SK-N-SH treated with all-trans-retinoic acid at 6 μM for 48 hours (cell line): ENCODE results near the gene CHSY1.

Experiments used
- TF ChIP-seq, protein P1 (sequence below): fragments of 250-450 bp; sonication (Bioruptor Pico); IDR thresholded peaks from 2 replicates; pipeline ENCODE4 v1.5.1; 2020; ENCODE audit warnings: low read depth, mild to moderate bottlenecking, moderate library complexity
- TF ChIP-seq, protein P2 (sequence below): fragments of 250-450 bp; sonication (Bioruptor Pico); IDR thresholded peaks from 2 replicates; pipeline ENCODE4 v1.5.1; 2021; ENCODE audit warnings: mild to moderate bottlenecking, moderate library complexity

DNA sequence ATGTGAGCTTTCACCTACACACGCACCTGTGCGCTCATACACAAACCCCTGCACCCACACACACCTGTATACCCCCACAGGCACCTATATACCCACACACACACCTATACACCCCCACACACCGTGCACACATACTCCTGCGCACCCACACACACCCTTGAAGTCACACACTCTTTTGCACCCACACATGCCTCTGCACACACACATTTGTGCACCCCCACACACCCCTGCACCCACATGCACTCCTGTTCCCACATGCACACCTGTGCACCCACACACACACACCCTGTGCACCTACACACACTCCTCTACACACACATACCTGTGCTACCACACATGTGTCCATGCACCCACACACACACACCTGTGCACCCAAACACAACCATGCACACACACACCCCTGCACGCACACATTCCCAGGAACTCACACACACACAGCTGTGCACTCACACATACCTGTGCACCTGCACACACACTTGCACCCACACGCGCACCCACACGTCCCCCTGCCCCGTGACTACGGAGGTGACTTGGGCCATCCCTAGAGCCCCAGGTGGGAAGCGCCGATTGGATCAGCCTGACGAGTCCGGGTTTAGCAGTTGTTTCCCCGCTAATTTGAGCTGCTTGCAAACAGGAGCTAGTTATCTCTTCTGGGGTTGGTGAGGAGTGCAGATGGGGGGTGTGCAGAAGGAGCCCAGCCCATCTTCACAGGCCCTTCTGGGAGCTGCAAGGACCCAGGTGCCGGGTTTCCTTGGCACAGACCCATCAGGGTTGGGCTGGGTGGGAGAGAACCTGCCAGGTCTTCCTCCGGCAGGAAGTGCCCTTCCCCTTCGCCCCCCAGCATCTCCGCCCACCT is 97.8 kb downstream of the CHSY1 start:
- TF ChIP-seq, protein P1, sequence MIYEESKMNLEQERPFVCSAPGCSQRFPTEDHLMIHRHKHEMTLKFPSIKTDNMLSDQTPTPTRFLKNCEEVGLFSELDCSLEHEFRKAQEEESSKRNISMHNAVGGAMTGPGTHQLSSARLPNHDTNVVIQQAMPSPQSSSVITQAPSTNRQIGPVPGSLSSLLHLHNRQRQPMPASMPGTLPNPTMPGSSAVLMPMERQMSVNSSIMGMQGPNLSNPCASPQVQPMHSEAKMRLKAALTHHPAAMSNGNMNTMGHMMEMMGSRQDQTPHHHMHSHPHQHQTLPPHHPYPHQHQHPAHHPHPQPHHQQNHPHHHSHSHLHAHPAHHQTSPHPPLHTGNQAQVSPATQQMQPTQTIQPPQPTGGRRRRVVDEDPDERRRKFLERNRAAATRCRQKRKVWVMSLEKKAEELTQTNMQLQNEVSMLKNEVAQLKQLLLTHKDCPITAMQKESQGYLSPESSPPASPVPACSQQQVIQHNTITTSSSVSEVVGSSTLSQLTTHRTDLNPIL: no peak
- TF ChIP-seq, protein P2, sequence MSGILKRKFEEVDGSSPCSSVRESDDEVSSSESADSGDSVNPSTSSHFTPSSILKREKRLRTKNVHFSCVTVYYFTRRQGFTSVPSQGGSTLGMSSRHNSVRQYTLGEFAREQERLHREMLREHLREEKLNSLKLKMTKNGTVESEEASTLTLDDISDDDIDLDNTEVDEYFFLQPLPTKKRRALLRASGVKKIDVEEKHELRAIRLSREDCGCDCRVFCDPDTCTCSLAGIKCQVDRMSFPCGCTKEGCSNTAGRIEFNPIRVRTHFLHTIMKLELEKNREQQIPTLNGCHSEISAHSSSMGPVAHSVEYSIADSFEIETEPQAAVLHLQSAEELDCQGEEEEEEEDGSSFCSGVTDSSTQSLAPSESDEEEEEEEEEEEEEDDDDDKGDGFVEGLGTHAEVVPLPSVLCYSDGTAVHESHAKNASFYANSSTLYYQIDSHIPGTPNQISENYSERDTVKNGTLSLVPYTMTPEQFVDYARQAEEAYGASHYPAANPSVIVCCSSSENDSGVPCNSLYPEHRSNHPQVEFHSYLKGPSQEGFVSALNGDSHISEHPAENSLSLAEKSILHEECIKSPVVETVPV (CRISPR knock-in tag): no peak
